Suprapubic skin (tissue), 4 donors: Measurements from ENCODE around the gene RAX2. TPM values are rescaled to one million over a fixed set of nuclear protein-coding genes. Genes with fewer than 3 reads are reported as not detected.

Source experiments
- DNase-seq, 2 donors: peaks; one replicate each; pipeline ENCODE4 v3.0.0-alpha.2; 2019; ENCODE audit warnings: low spot score in 2 of 2
- H3K27ac ChIP-seq: fragments of 200-600 bp; sonication (generic); one replicate; pipeline ENCODE4 v1.5.1; 2019
- H3K27me3 ChIP-seq: fragments of 200-600 bp; sonication (generic); one replicate; pipeline ENCODE4 v1.5.1; 2019
- H3K36me3 ChIP-seq: fragments of 200-600 bp; sonication (generic); one replicate; pipeline ENCODE4 v1.5.1; 2019
- H3K4me1 ChIP-seq: fragments of 200-600 bp; sonication (generic); one replicate; pipeline ENCODE4 v1.5.1; 2019
- H3K4me3 ChIP-seq: fragments of 200-600 bp; sonication (generic); one replicate; pipeline ENCODE4 v1.5.1; 2019; ENCODE audit warnings: mild to moderate bottlenecking
- H3K9me3 ChIP-seq: fragments of 200-600 bp; sonication (generic); one replicate; pipeline ENCODE4 v1.5.1; 2019
- EP300 ChIP-seq: sonication (generic); formaldehyde crosslinking; IDR thresholded peaks from one replicate; pipeline ENCODE4 v1.6.1; 2017; ENCODE audit warnings: antibody characterized with exemption
- POLR2A ChIP-seq, 2 donors: fragments of 450-650 bp; IDR thresholded peaks; one replicate each; pipeline ENCODE4 v1.6.1; 2017; ENCODE audit warnings: antibody characterized with exemption in 2 of 2, mild to moderate bottlenecking in 2 of 2, moderate library complexity in 2 of 2
- POLR2AphosphoS5 ChIP-seq, 3 donors: sonication (generic); formaldehyde crosslinking; IDR thresholded peaks; one replicate each; pipeline ENCODE4 v1.6.1; 2017; ENCODE audit warnings: antibody characterized with exemption in 3 of 3
- WGBS: methylation state at CpG from one replicate; pipeline ENCODE4 v1.1.5; 2018; 5-methylcytosine and 5-hydroxymethylcytosine counted together
- total RNA-seq, 4 donors: library from RNA; depleted of rRNA; stranded (reverse); fragments of >200 nt; gene quantifications; one replicate each; pipeline ENCODE4 v1.1.0, GENCODE V29; 2016
- TF ChIP-seq, protein P1 (sequence below), 2 donors: fragments of 200-600 bp in 1 of 2; fragments of 450-650 bp in 1 of 2; sonication (generic) in 1 of 2; IDR thresholded peaks; one replicate each; pipeline ENCODE4 v1.5.1; 2016 to 2019; ENCODE audit warnings: antibody characterized with exemption in 2 of 2, mild to moderate bottlenecking in 1 of 2, moderate library complexity in 1 of 2

Gene RAX2
- total RNA-seq, 4 donors from 2014 or later: not detected

DNA sequence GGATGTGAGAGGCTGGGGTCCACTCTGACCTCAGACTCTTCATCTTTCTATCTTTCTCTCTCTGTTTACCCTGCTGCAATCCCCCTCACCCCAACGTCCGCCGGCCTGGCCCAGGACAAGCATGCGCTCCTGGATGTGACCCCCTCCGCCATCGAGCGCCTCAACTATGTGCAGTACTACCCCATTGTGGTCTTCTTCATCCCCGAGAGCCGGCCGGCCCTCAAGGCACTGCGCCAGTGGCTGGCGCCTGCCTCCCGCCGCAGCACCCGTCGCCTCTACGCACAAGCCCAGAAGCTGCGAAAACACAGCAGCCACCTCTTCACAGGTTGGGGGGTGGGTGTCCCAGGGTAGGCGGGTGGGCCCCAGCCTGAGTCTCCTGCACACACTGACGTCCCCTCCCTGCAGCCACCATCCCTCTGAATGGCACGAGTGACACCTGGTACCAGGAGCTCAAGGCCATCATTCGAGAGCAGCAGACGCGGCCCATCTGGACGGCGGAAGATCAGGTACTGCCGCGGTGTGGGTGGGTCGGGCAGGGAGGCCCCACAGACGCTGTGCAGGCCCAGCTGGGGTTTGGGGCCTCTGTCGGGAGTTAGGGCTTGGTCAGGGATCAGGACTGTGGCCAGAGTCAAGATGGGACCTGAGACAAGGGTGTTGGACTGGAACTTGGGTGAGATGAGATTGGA is 25.5 kb downstream of the RAX2 start:
- WGBS: 61% methylated on average over 31 of the region's 31 CpGs
- Histone ChIP-seq H3K27ac (no peak overlapping the region), H3K4me3 (no peak overlapping the region), H3K9me3 (no peaks in the 10 kb centered on the region), H3K4me1 (no peaks in the 10 kb centered on the region), H3K36me3 (peaks cover 20% of the 10 kb centered on the region), H3K27me3 (no peaks in the 10 kb centered on the region)
- no peak for DNase-seq
- no peak for TF ChIP-seq POLR2A (IDR thresholded peaks at IDR 0.05)
- TF ChIP-seq, protein P1, sequence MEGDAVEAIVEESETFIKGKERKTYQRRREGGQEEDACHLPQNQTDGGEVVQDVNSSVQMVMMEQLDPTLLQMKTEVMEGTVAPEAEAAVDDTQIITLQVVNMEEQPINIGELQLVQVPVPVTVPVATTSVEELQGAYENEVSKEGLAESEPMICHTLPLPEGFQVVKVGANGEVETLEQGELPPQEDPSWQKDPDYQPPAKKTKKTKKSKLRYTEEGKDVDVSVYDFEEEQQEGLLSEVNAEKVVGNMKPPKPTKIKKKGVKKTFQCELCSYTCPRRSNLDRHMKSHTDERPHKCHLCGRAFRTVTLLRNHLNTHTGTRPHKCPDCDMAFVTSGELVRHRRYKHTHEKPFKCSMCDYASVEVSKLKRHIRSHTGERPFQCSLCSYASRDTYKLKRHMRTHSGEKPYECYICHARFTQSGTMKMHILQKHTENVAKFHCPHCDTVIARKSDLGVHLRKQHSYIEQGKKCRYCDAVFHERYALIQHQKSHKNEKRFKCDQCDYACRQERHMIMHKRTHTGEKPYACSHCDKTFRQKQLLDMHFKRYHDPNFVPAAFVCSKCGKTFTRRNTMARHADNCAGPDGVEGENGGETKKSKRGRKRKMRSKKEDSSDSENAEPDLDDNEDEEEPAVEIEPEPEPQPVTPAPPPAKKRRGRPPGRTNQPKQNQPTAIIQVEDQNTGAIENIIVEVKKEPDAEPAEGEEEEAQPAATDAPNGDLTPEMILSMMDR (IDR thresholded peaks at IDR 0.05): no peak
- no peak for TF ChIP-seq EP300
- no peak for TF ChIP-seq POLR2AphosphoS5 (IDR thresholded peaks at IDR 0.05)

DNA sequence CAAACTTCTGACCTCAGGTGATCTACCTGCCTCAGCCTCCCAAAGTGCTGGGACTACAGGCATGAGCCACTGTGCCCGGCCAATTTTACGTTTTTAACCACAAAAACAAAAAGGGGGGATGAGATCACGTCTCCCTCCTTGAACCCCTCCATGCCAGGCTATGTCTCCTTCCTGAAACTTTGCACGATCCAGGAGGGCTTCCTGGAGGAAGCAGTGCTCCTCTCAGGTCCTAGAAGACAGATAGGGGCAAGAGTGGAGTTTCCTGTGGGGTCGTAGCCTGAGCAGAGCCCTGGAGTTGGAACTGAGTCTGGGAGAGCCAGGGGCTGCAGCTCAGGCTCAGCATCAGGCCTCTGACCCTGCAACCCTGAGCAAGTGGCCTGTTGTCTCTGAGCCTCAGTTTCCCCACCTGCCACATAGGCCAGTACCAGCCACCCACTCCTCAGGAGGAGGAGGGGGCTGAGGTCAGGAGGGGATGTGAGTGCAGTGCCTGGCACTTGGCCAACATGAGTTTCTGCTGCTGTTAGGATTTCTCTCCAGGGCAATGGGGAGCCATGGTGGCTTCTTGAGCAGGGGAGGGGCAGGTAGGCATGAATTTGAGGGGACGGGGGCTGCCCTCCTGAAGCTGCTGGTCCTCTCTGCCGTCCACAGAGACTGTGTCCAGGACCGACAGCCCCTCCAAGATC is 26.5 kb downstream of the RAX2 start:
- Histone ChIP-seq H3K4me3 (no peak overlapping the region), H3K9me3 (no peaks in the 10 kb centered on the region), H3K27ac (no peak overlapping the region), H3K36me3 (peaks cover 10% of the 10 kb centered on the region), H3K4me1 (no peaks in the 10 kb centered on the region), H3K27me3 (no peaks in the 10 kb centered on the region)
- TF ChIP-seq EP300: no peak
- TF ChIP-seq, protein P1 (IDR thresholded peaks at IDR 0.05): no peak
- no peak for TF ChIP-seq POLR2A (IDR thresholded peaks at IDR 0.05)
- TF ChIP-seq POLR2AphosphoS5 (IDR thresholded peaks at IDR 0.05): no peak
- DNase-seq: no peak
- 81% methylated on average over 8 of the region's 8 CpGs for WGBS

DNA sequence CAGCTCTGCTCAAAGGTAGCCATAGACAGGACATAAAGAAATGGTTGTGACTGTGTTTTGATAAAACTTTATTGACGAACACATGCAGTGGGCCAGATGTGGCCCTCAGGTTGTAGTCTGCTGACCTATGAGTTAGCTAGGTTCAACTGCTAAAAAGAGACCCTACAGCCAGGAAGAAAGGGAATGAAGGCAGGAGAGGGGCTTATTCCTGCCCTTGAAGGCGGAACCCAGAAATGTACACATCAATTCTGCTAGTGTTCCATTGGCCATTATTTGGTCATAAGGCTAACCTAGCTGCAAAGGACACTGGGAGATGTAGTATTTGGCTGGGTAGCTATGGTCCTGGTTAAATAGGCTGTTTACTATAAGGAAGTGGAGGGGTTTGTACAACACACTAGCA is 28.5 kb downstream of the RAX2 start:
- no peaks in the 10 kb centered on the region for H3K36me3 ChIP-seq
- WGBS: 95% methylated on average over 2 of the region's 2 CpGs
- no peaks in the 10 kb centered on the region for H3K4me1 ChIP-seq
- H3K27ac ChIP-seq: no peak overlapping the region
- no peaks in the 10 kb centered on the region for H3K27me3 ChIP-seq
- TF ChIP-seq EP300: no peak
- no peak for TF ChIP-seq POLR2A (IDR thresholded peaks at IDR 0.05)
- no peak for TF ChIP-seq POLR2AphosphoS5 (IDR thresholded peaks at IDR 0.05)
- TF ChIP-seq, protein P1 (IDR thresholded peaks at IDR 0.05): no peak
- H3K4me3 ChIP-seq: no peak overlapping the region
- H3K9me3 ChIP-seq: no peaks in the 10 kb centered on the region
- DNase-seq: no peak

DNA sequence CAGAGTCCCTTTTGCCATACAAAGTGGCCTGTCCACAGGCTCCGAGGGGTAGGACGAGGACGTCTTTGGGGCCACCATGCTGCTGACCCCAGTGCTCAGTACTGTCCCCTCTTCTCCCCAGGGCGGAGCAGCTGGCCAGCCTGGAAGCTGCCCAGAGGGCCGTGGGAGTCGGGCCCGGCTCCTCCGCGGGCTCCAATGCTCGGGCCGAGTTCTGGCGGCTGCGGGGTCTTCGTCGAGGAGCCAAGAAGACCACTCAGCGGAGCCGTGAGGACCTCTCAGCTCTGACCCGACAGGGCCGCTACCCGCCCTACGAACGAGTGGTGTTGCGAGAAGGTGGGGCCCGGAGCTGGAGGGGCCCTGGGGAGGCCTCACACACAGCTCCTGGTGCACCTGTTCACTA is 31.6 kb downstream of the RAX2 start:
- 91% methylated on average over 15 of the region's 24 CpGs for WGBS
- Histone ChIP-seq H3K27ac (no peak overlapping the region), H3K9me3 (no peaks in the 10 kb centered on the region), H3K36me3 (no peaks in the 10 kb centered on the region), H3K27me3 (peaks cover 5% of the 10 kb centered on the region), H3K4me1 (no peaks in the 10 kb centered on the region), H3K4me3 (no peak overlapping the region)
- no peak for TF ChIP-seq EP300
- no peak for TF ChIP-seq POLR2AphosphoS5 (IDR thresholded peaks at IDR 0.05)
- TF ChIP-seq POLR2A (IDR thresholded peaks at IDR 0.05): no peak
- TF ChIP-seq, protein P1 (IDR thresholded peaks at IDR 0.05): no peak
- no peak for DNase-seq

DNA sequence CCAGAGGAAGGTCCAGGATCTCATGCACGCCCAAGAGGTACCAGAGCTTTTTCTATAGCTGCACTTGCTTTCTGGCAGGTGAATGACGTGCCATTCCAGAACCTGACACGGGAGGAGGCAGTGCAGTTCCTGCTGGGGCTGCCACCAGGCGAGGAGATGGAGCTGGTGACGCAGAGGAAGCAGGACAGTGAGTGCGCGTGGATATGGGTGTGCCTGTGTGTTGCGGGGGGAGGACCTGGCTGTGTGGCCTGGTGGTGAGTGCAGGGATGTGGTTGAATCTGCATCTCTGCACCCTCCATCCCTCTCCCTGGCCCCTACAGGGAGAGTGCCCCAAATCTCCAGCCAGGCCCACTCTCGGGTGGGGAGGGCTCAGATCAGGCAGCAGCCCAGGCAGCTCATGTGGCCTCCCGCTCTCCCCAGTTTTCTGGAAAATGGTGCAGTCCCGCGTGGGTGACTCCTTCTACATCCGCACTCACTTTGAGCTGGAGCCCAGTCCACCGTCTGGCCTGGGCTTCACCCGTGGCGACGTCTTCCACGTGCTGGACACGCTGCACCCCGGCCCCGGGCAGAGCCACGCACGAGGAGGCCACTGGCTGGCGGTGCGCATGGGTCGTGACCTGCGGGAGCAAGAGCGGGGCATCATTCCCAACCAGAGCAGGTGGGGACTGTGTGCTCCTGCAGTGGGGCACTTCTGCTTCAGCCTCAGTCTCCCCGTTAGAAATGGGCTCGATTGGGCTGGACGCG is 33.4 kb downstream of the RAX2 start:
- no peaks in the 10 kb centered on the region for H3K36me3 ChIP-seq
- TF ChIP-seq EP300 (no peak), POLR2AphosphoS5 (IDR thresholded peaks at IDR 0.05) (no peak), POLR2A (IDR thresholded peaks at IDR 0.05) (no peak)
- TF ChIP-seq, protein P1 (IDR thresholded peaks at IDR 0.05): no peak
- DNase-seq: no peak

More for the DNA sequence above, 33.4 kb downstream of the RAX2 start:
- Histone ChIP-seq H3K9me3 (no peaks in the 10 kb centered on the region), H3K27me3 (peaks cover 8% of the 10 kb centered on the region), H3K4me3 (no peak overlapping the region), H3K4me1 (no peaks in the 10 kb centered on the region), H3K27ac (no peak overlapping the region)
- 96% methylated on average over 20 of the region's 32 CpGs for WGBS
